GM18873 (cell line): ENCODE results near the gene UNC80.

Experiments
- ATAC-seq: cut with Tn5 transposase; IDR thresholded peaks from one replicate; pipeline ENCODE4 v1.9.1; 2021; ENCODE audit warnings: mild to moderate bottlenecking, moderate library complexity, moderate number of reproducible peaks; ENCODE audit not compliant: unreplicated experiment, low FRiP score

Gene UNC80

GRCh38 chr2:209905691-209906090, 134.1 kb downstream of the UNC80 start:
- no peak for ATAC-seq

GRCh38 chr2:209907746-209908145, 136.1 kb downstream of the UNC80 start:
- no peak for ATAC-seq

- no peak for ATAC-seq
Measured at GRCh38 chr2:209908511-209908910, 136.9 kb downstream of the UNC80 start.

GRCh38 chr2:209911486-209911885, 139.9 kb downstream of the UNC80 start:
- ATAC-seq, result no peak

- ATAC-seq, result no peak
Measured at GRCh38 chr2:209913786-209914345, 142.2 kb downstream of the UNC80 start.

GRCh38 chr2:209917154-209917771, 145.6 kb downstream of the UNC80 start:
- ATAC-seq, result no peak

- no peak for ATAC-seq
Measured at GRCh38 chr2:209918251-209918650, 146.6 kb downstream of the UNC80 start.

GRCh38 chr2:209922116-209922515, 150.5 kb downstream of the UNC80 start:
- no peak for ATAC-seq

- ATAC-seq, result no peak
Measured at GRCh38 chr2:209929369-209929768, 157.7 kb downstream of the UNC80 start.

- ATAC-seq, result no peak
Measured at GRCh38 chr2:209933499-209934483, 162.2 kb downstream of the UNC80 start.

GRCh38 chr2:209936106-209936666, 164.6 kb downstream of the UNC80 start:
- ATAC-seq, result no peak

GRCh38 chr2:209937893-209938292, 166.3 kb downstream of the UNC80 start:
- no peak for ATAC-seq

GRCh38 chr2:209938906-209939305, 167.3 kb downstream of the UNC80 start:
- no peak for ATAC-seq

GRCh38 chr2:209940936-209941335, 169.3 kb downstream of the UNC80 start:
- no peak for ATAC-seq

- ATAC-seq, result no peak
Measured at GRCh38 chr2:209942426-209942825, 170.8 kb downstream of the UNC80 start.

- no peak for ATAC-seq
Measured at GRCh38 chr2:209942936-209943605, 171.4 kb downstream of the UNC80 start.

GRCh38 chr2:209943776-209944175, 172.1 kb downstream of the UNC80 start:
- no peak for ATAC-seq

GRCh38 chr2:209946539-209946938, 174.9 kb downstream of the UNC80 start:
- no peak for ATAC-seq

- no peak for ATAC-seq
Measured at GRCh38 chr2:209956271-209956670, 184.6 kb downstream of the UNC80 start.

GRCh38 chr2:209958016-209958415, 186.4 kb downstream of the UNC80 start:
- no peak for ATAC-seq
